ENCODE results near the gene WIPF3.

DNA sequence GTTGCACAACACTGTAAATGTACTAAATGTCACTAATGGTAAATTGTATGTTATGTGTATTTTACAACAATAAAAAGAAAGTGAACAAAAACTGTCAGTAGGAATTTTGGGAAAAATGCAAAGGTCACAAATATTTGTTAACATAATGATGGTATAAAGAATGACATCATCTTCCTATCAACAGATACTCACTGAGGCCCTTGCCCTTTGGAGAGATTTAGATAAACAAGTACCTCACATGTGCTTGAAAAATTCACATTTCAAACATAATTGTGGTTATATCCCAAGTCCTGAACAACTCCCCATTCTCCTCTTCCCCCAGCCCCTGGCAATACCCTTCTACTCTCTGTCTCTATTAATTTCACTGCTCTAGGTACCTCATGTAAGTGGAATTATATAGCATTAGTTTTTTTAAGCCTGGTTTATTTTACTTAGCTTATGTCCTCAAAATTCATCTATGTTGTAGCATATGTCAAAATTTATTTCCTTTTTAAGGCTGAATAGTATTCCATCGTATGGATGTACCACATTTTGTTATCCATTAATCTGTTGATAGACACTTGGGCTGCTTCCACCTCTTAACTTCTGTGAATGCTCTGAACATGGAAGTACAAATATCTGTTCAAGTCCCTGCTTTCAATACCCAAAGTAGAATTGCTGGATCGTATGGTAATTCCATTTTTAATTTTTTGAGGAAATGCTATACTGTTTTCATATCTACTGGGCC is 90.5 kb downstream of the WIPF3 start:
- TF ChIP-seq, protein P1, sequence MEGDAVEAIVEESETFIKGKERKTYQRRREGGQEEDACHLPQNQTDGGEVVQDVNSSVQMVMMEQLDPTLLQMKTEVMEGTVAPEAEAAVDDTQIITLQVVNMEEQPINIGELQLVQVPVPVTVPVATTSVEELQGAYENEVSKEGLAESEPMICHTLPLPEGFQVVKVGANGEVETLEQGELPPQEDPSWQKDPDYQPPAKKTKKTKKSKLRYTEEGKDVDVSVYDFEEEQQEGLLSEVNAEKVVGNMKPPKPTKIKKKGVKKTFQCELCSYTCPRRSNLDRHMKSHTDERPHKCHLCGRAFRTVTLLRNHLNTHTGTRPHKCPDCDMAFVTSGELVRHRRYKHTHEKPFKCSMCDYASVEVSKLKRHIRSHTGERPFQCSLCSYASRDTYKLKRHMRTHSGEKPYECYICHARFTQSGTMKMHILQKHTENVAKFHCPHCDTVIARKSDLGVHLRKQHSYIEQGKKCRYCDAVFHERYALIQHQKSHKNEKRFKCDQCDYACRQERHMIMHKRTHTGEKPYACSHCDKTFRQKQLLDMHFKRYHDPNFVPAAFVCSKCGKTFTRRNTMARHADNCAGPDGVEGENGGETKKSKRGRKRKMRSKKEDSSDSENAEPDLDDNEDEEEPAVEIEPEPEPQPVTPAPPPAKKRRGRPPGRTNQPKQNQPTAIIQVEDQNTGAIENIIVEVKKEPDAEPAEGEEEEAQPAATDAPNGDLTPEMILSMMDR (IDR thresholded peaks at IDR 0.05), result no peak
- no peak for TF ChIP-seq POLR2A (IDR thresholded peaks at IDR 0.05)

All from right lobe of liver (tissue), 4 donors.